Kidney epithelial cell (primary cell): ENCODE data around the gene LRFN2. TPM values are rescaled to one million over a fixed set of nuclear protein-coding genes. Genes with fewer than 3 reads are reported as not detected.

ENCODE experiments used
- DNase-seq: peaks from one replicate; pipeline ENCODE4 v3.0.0-alpha.2; 2010; ENCODE audit warnings: low read depth
- H3K27me3 ChIP-seq: 2 replicates; pipeline ENCODE4 v1.6.0; 2011; ENCODE audit warnings: low read length; ENCODE audit not compliant: control insufficient read depth, insufficient read depth
- H3K36me3 ChIP-seq: 2 replicates; pipeline ENCODE4 v1.5.1; 2011; ENCODE audit warnings: low read length; ENCODE audit not compliant: control insufficient read depth, insufficient read depth
- H3K4me3 ChIP-seq: 2 replicates; pipeline ENCODE4 v1.5.1; 2011; ENCODE audit warnings: low read depth, mild to moderate bottlenecking, control low read depth, low read length
- CTCF ChIP-seq: IDR thresholded peaks from 2 replicates; pipeline ENCODE4 v1.5.1; 2011; ENCODE audit warnings: mild to moderate bottlenecking, moderate library complexity, low read length, control low read depth, inconsistent platforms; ENCODE audit not compliant: insufficient read depth, poor library complexity, severe bottlenecking
- total RNA-seq: library from RNA; depleted of rRNA; stranded (reverse); fragments of >200 nt; gene quantifications from 2 replicates; pipeline ENCODE4 v1.2.3, GENCODE V29; 2015

LRFN2 gene
- total RNA-seq, 1 donor from 2014 or later: not detected

DNA sequence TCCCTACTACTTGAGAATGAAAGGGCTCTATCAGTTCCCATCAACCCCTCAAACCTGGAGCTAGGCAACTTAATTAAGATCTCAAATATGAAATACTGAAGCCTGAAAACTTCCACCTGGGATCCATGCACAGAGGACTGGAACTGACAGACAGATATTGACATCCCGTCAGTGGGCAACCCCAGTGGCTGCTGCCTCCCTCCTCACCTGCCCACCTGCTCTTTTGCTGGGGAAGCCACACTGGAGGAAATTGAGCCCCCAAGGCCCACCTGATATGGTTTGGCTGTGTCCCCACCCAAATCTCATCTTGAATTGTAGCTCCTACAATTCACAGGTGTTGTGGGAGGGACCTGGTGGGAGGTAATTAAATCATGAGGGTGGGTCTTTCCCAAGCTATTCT lies 192.8 kb downstream of the LRFN2 start:
- DNase-seq: no peak
- H3K27me3 ChIP-seq: no peaks in the 10 kb centered on the region
- no peak overlapping the region for H3K4me3 ChIP-seq
- no peaks in the 10 kb centered on the region for H3K36me3 ChIP-seq
- no peak for TF ChIP-seq CTCF

- H3K4me3 ChIP-seq: no peak overlapping the region
- H3K36me3 ChIP-seq: no peaks in the 10 kb centered on the region
- no peaks in the 10 kb centered on the region for H3K27me3 ChIP-seq
- no peak for TF ChIP-seq CTCF
- no peak for DNase-seq
Observed at GRCh38 chr6:40393641-40394040, 193.5 kb downstream of the LRFN2 start.

GRCh38 chr6:40392589-40392988 lies 194.6 kb downstream of the LRFN2 start:
- TF ChIP-seq CTCF: no peak
- H3K4me3 ChIP-seq: no peak overlapping the region
- no peaks in the 10 kb centered on the region for H3K36me3 ChIP-seq

GRCh38 chr6:40391851-40392517 lies 195.2 kb downstream of the LRFN2 start:
- Histone ChIP-seq H3K36me3 (no peaks in the 10 kb centered on the region), H3K4me3 (no peak overlapping the region), H3K27me3 (no peaks in the 10 kb centered on the region)
- DNase-seq: no peak
- TF ChIP-seq CTCF: no peak

More at GRCh38 chr6:40392589-40392988, 194.6 kb downstream of the LRFN2 start:
- no peak for DNase-seq
- no peaks in the 10 kb centered on the region for H3K27me3 ChIP-seq

- H3K27me3 ChIP-seq: no peaks in the 10 kb centered on the region
- no peak for DNase-seq
- TF ChIP-seq CTCF: no peak
- no peaks in the 10 kb centered on the region for H3K36me3 ChIP-seq
- no peak overlapping the region for H3K4me3 ChIP-seq
Observed at GRCh38 chr6:40391086-40391485, 196.1 kb downstream of the LRFN2 start.
